IMR-90 (cell line): ENCODE measurements around the gene PRAME.

Experiments used
- CHD1 ChIP-seq: IDR thresholded peaks from 2 replicates; pipeline ENCODE4 v1.6.1; 2012; ENCODE audit warnings: low read depth, low read length, improper control_type of control experiment
- CTCF ChIP-seq: conservative IDR thresholded peaks from 2 replicates; pipeline ENCODE4 v1.5.1; 2012; ENCODE audit warnings: mild to moderate bottlenecking, low read depth, low read length, improper control_type of control experiment
- ELK1 ChIP-seq: fragments of 150-350 bp; IDR thresholded peaks from 2 replicates; pipeline ENCODE4 v1.6.1; 2016; ENCODE audit warnings: low read depth, mild to moderate bottlenecking, low read length, moderate library complexity, borderline replicate concordance
- FOS ChIP-seq: fragments of 150-350 bp; IDR thresholded peaks from 2 replicates; pipeline ENCODE4 v1.6.1; 2016; ENCODE audit warnings: low read depth, low read length
- POLR2A ChIP-seq: IDR thresholded peaks from 2 replicates; pipeline ENCODE4 v1.6.1; 2012; ENCODE audit warnings: mild to moderate bottlenecking, low read depth, low read length
- RAD21 ChIP-seq: IDR thresholded peaks from 2 replicates; pipeline ENCODE4 v1.6.1; 2012; ENCODE audit warnings: low read length, improper control_type of control experiment
- USF2 ChIP-seq: fragments of 150-350 bp; IDR thresholded peaks from 2 replicates; pipeline ENCODE4 v1.6.1; 2017; ENCODE audit warnings: mild to moderate bottlenecking, antibody characterized with exemption, low read length, low read depth

GRCh38 chr22:22507743-22508273 lies 51.3 kb downstream of the PRAME start:
- TF ChIP-seq ELK1, result no peak
- no peak for TF ChIP-seq CTCF
- TF ChIP-seq USF2, result no peak
- no peak for TF ChIP-seq FOS
- no peak for TF ChIP-seq CHD1
- TF ChIP-seq RAD21, result no peak
- no peak for TF ChIP-seq POLR2A
